Endothelial cell of umbilical vein (primary cell): Measurements from ENCODE around the gene CAMSAP1. TPM values are rescaled to one million over a fixed set of nuclear protein-coding genes. Genes with fewer than 3 reads are reported as not detected.

Experiments
- BruUV-seq: library from RNA; stranded (reverse); fragments of 400-500 nt; replicated peaks from 2 replicates; lab custom pipeline; 2021; lab: Mats Ljungman, UMichigan
- CTCF ChIA-PET: fragments of 300-600, 350-600 bp; sonication (Branson Sonifier 250); formaldehyde crosslinking; loops from one replicate; lab custom pipeline; 2021; ENCODE audit warnings: antibody characterized with exemption, inconsistent platforms; lab: Charles Lee
- POLR2A ChIA-PET: fragments of 300-600, 350-600 bp; sonication (Branson Sonifier 250); formaldehyde crosslinking; loops from one replicate; lab custom pipeline; 2021; ENCODE audit warnings: antibody characterized with exemption, inconsistent platforms; lab: Charles Lee
- DNase-seq: peaks from one replicate; pipeline ENCODE4 v3.0.0-alpha.2; 2011; ENCODE audit warnings: low read depth, low spot score
- FAIRE-seq: peaks from 2 replicates; lab custom pipeline; 2011; peaks lifted over from hg19 to GRCh38; lab: Jason Lieb, UNC
- H2AFZ ChIP-seq: 2 replicates; pipeline ENCODE4 v1.6.0; 2012; ENCODE audit warnings: low read depth, low read length, control low read depth, inconsistent platforms
- H3K27ac ChIP-seq: 2 replicates; pipeline ENCODE4 v1.5.1; 2011; ENCODE audit warnings: low read depth, mild to moderate bottlenecking, control low read depth, low read length, moderate library complexity; ENCODE audit not compliant: insufficient read depth
- H3K27me3 ChIP-seq, 2 experiments: 2 replicates each; pipeline versions ENCODE4 v1.6.0 to v1.6.1; 2011; ENCODE audit warnings: low read length in 2 of 2, mixed read lengths in 1 of 2; ENCODE audit not compliant: control insufficient read depth in 2 of 2, insufficient read depth in 2 of 2
- H3K36me3 ChIP-seq, 2 experiments: 2 replicates in 1 of 2; 3 replicates in 1 of 2; pipeline ENCODE4 v1.5.1; 2011; ENCODE audit warnings: low read length in 2 of 2, mild to moderate bottlenecking in 1 of 2, moderate library complexity in 1 of 2; ENCODE audit not compliant: control insufficient read depth in 2 of 2, insufficient read depth in 2 of 2; ENCODE audit errors: extremely low read depth in 1 of 2
- H3K4me1 ChIP-seq: 3 replicates; pipeline ENCODE4 v1.5.1; 2011; ENCODE audit warnings: mild to moderate bottlenecking, low read length; ENCODE audit not compliant: control insufficient read depth, insufficient read depth; ENCODE audit errors: extremely low read depth
- H3K4me2 ChIP-seq: 2 replicates; pipeline ENCODE4 v1.6.1; 2011; ENCODE audit warnings: low read length, control low read depth, mixed read lengths; ENCODE audit not compliant: insufficient read depth
- H3K4me3 ChIP-seq, 3 experiments: fragments of 200-600 bp in 1 of 3; sonication (generic), shearing (Covaris generic) in 1 of 3; replicated peaks in 1 of 3; 2 replicates each; pipeline ENCODE4 v1.5.1; 2011 to 2016; ENCODE audit warnings: control low read depth in 3 of 3, low read length in 3 of 3, mild to moderate bottlenecking in 2 of 3, inconsistent platforms in 1 of 3, low read depth in 1 of 3, moderate library complexity in 1 of 3; ENCODE audit not compliant: insufficient read depth in 1 of 3
- H3K79me2 ChIP-seq: 2 replicates; pipeline ENCODE4 v1.6.0; 2012; ENCODE audit warnings: low read length, inconsistent platforms; ENCODE audit not compliant: control insufficient read depth, insufficient read depth
- H3K9ac ChIP-seq: replicated peaks from 2 replicates; pipeline ENCODE3; 2011; ENCODE audit warnings: low read length, control low read depth; ENCODE audit not compliant: insufficient read depth; ENCODE audit errors: extremely low read depth
- H3K9me1 ChIP-seq: replicated peaks from 3 replicates; pipeline ENCODE4 v1.6.0; 2011; ENCODE audit warnings: mild to moderate bottlenecking, low read length; ENCODE audit not compliant: control insufficient read depth, insufficient read depth; ENCODE audit errors: extremely low read depth
- H3K9me3 ChIP-seq: replicated peaks from 2 replicates; pipeline ENCODE4 v1.5.1; 2012; ENCODE audit warnings: low read length, inconsistent platforms; ENCODE audit not compliant: control insufficient read depth, insufficient read depth
- H4K20me1 ChIP-seq: replicated peaks from 2 replicates; pipeline ENCODE3; 2011; ENCODE audit warnings: mild to moderate bottlenecking, low read length; ENCODE audit not compliant: control insufficient read depth, insufficient read depth; ENCODE audit errors: extremely low read depth
- EZH2 ChIP-seq: IDR thresholded peaks from 2 replicates; pipeline ENCODE4 v1.6.1; 2012; ENCODE audit warnings: borderline replicate concordance, low read depth, mild to moderate bottlenecking, moderate library complexity, low read length, inconsistent platforms; ENCODE audit not compliant: severe bottlenecking
- FOS ChIP-seq: IDR thresholded peaks from 2 replicates; pipeline ENCODE4 v1.6.1; 2011; ENCODE audit warnings: mild to moderate bottlenecking, low read length, moderate library complexity, borderline replicate concordance; ENCODE audit not compliant: insufficient read depth
- GATA2 ChIP-seq: IDR thresholded peaks from 2 replicates; pipeline ENCODE4 v1.7.0; 2011; ENCODE audit warnings: low read depth, mild to moderate bottlenecking, moderate library complexity, mixed read lengths, low read length; ENCODE audit not compliant: insufficient read length, insufficient read depth
- JUN ChIP-seq: IDR thresholded peaks from 2 replicates; pipeline ENCODE4 v1.6.1; 2011; ENCODE audit warnings: borderline replicate concordance, low read depth; ENCODE audit not compliant: insufficient read length, insufficient read depth
- MYC ChIP-seq: IDR thresholded peaks from one replicate; pipeline ENCODE4 v1.6.1; 2011; ENCODE audit warnings: mild to moderate bottlenecking, low read depth, low read length
- POLR2A ChIP-seq: IDR thresholded peaks from 2 replicates; pipeline ENCODE4 v1.6.1; 2012; ENCODE audit warnings: low read depth, mild to moderate bottlenecking, control low read depth, low read length
- POLR2AphosphoS5 ChIP-seq: IDR thresholded peaks from 2 replicates; pipeline ENCODE4 v1.6.1; 2012; ENCODE audit warnings: low read depth, mild to moderate bottlenecking, control low read depth, low read length, moderate library complexity; ENCODE audit not compliant: insufficient read depth
- dilution Hi-C: fragments of 300-500 bp; cut with MboI; formaldehyde crosslinking; loops from one replicate; pipeline ENCODE4 v1.15.0; 2019; ENCODE audit warnings: low sequenced_read_pairs; ENCODE audit not compliant: extremely low pct_ligation_motif_present
- intact Hi-C: fragments of 100-400 bp; cut with micrococcal nuclease; formaldehyde crosslinking; loops from one replicate; pipeline ENCODE4 v1.10.0; 2022
- polyA plus RNA-seq, 4 experiments: library from polyadenylated mRNA; depleted of rRNA in 3 of 4; stranded (reverse) in 3 of 4; unstranded in 1 of 4; fragments of >200 nt; gene quantifications; 2 replicates each; pipeline versions ENCODE4 v1.2.1 to v1.2.3, GENCODE V29; 2011 to 2012; ENCODE audit warnings: missing spikeins in 1 of 4
- total RNA-seq: library from RNA; stranded (reverse); gene quantifications from 2 replicates; pipeline ENCODE4 v1.2.3, GENCODE V29; 2021
- TF ChIP-seq, protein P1 (sequence below): IDR thresholded peaks from 2 replicates; pipeline ENCODE4 v1.6.1; 2011; ENCODE audit not compliant: insufficient read depth, insufficient read length
- TF ChIP-seq, protein P2 (sequence below), 2 donors: IDR thresholded peaks; 1 replicate in 1 of 2; 2 replicates in 1 of 2; pipeline ENCODE4 v1.5.1; 2011; ENCODE audit warnings: low read length in 2 of 2, mild to moderate bottlenecking in 2 of 2, moderate library complexity in 2 of 2, control low read depth in 1 of 2, inconsistent platforms in 1 of 2, low read depth in 1 of 2; ENCODE audit not compliant: insufficient read depth in 1 of 2; ENCODE audit errors: extremely low read depth in 1 of 2

Gene CAMSAP1
- total and polyA plus RNA-seq, 2 donors (not counting 3 experiments of a cell fraction or from before 2014, with no cell fraction given), result 8.1 to 25.5 TPM

DNA sequence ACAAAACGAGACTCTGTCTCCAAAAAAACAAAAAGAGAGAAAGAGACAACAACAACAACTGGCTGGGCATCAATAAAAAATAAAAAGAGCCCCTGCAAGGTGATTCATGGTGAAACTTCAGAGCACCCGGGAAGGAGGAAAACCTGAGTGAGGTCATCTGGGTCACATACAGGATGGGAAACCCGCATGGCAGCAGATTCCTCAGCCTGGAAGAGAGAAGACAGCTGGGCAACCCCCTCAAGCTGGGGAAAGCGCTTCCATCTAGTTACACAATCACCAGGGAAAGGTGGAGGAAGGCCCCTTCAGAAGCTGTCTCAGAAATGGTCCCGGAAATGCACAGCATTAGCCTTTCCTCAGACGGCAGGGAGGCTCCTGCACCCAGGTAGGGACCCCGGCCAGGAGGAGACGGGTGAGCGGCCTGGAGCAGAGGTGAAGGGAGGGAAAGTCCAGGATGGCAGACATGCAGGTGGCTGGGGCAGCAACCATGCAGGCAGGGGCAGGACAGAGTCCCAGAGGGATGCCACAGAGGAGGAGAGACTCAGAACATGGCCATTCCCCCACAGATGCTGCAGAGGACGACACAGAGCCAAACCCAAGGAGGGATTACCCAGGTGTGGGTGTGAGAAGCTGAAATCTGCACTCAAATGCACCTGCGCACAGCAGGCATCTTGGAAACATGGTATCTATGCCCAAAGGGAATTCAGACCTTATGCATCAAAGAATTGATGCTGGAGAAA lies 29.4 kb downstream of the CAMSAP1 start:
- H3K79me2 ChIP-seq, result peaks cover 84% of the 10 kb centered on the region
- no peaks in the 10 kb centered on the region for H3K9me3 ChIP-seq
- no peaks in the 10 kb centered on the region for H3K9me1 ChIP-seq
- no peak overlapping the region for H3K4me2 ChIP-seq
- POLR2A ChIA-PET, result no interaction called here
- dilution Hi-C loops (no loop called here), intact Hi-C loops (no loop called here)
- H3K36me3 ChIP-seq, result peaks cover 0 to 7% of the 10 kb centered on the region in 2 experiments
- H3K27ac ChIP-seq, result no peak overlapping the region
- FAIRE-seq (no peak), DNase-seq (no peak)
- no peaks in the 10 kb centered on the region for H3K27me3 ChIP-seq
- CTCF ChIA-PET, result no interaction called here
- H3K4me1 ChIP-seq, result no peaks in the 10 kb centered on the region
- H3K9ac ChIP-seq, result no peak overlapping the region
- BruUV-seq, result no TSS peak
- TF ChIP-seq, protein P1, sequence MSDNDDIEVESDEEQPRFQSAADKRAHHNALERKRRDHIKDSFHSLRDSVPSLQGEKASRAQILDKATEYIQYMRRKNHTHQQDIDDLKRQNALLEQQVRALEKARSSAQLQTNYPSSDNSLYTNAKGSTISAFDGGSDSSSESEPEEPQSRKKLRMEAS, result no peak
- TF ChIP-seq EZH2 (no peak), FOS (no peak), JUN (no peak), MYC (no peak)
- no peak overlapping the region for H3K4me3 ChIP-seq
- H4K20me1 ChIP-seq, result peaks cover 6% of the 10 kb centered on the region
- no peak overlapping the region for H2AFZ ChIP-seq

DNA sequence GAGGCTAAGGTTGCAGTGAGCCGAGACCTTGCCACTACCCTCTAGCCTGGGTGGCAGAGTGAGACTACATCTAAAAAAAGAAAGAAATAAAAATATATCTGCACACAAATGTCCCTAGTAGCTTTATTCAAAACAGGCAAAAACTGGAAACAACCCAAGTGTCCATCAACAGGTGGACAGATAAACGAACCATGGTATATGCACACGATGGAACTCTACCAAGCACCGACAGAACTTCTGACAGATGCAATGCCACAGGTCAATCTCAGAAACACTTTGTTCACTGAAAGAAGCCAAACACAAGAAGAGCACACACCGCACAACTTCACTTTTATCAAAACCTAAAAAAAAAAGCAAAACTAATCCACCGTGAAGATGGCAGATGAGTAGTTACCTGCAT lies 30.4 kb downstream of the CAMSAP1 start:
- Histone ChIP-seq H3K27me3 (no peaks in the 10 kb centered on the region), H3K4me2 (no peak overlapping the region), H3K36me3 (peaks cover 0 to 5% of the 10 kb centered on the region in 2 experiments), H3K79me2 (peaks cover 83% of the 10 kb centered on the region), H2AFZ (no peak overlapping the region), H3K9me1 (no peaks in the 10 kb centered on the region), H4K20me1 (peaks cover 8% of the 10 kb centered on the region), H3K27ac (no peak overlapping the region), H3K4me3 (no peak overlapping the region), H3K4me1 (no peaks in the 10 kb centered on the region), H3K9me3 (no peaks in the 10 kb centered on the region), H3K9ac (no peak overlapping the region)
- no TSS peak for BruUV-seq
- FAIRE-seq (no peak), DNase-seq (no peak)
- dilution Hi-C loops, result no loop called here
- intact Hi-C loops, result no loop called here
- POLR2A ChIA-PET, result no interaction called here
- CTCF ChIA-PET, result no interaction called here
- TF ChIP-seq GATA2, result no peak
- no peak for TF ChIP-seq MYC
- no peak for TF ChIP-seq JUN
- TF ChIP-seq, protein P2, sequence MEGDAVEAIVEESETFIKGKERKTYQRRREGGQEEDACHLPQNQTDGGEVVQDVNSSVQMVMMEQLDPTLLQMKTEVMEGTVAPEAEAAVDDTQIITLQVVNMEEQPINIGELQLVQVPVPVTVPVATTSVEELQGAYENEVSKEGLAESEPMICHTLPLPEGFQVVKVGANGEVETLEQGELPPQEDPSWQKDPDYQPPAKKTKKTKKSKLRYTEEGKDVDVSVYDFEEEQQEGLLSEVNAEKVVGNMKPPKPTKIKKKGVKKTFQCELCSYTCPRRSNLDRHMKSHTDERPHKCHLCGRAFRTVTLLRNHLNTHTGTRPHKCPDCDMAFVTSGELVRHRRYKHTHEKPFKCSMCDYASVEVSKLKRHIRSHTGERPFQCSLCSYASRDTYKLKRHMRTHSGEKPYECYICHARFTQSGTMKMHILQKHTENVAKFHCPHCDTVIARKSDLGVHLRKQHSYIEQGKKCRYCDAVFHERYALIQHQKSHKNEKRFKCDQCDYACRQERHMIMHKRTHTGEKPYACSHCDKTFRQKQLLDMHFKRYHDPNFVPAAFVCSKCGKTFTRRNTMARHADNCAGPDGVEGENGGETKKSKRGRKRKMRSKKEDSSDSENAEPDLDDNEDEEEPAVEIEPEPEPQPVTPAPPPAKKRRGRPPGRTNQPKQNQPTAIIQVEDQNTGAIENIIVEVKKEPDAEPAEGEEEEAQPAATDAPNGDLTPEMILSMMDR (IDR thresholded peaks at IDR 0.05; ENCODE audit: extremely low read depth in 1 of 2, insufficient read depth in 1 of 2, low read depth in 1 of 2, low read length in 2 of 2), result no peak
- no peak for TF ChIP-seq FOS
- TF ChIP-seq POLR2A, result no peak
- TF ChIP-seq POLR2AphosphoS5, result no peak
- TF ChIP-seq, protein P1, result no peak
- no peak for TF ChIP-seq EZH2
